HL-60 (cell line): Measurements from ENCODE around the gene LGR6.

Experiments
- DNase-seq, 2 experiments: peaks; one replicate each; pipeline ENCODE4 v3.0.0-alpha.2; 2010 to 2020; ENCODE audit warnings: low read depth in 1 of 2, low spot score in 1 of 2
- H3K27ac ChIP-seq: fragments of 250-450 bp; sonication (Bioruptor Pico); replicated peaks from 2 replicates; pipeline ENCODE4 v1.5.1; 2020; ENCODE audit warnings: mild to moderate bottlenecking, moderate library complexity
- H3K27me3 ChIP-seq: fragments of 250-450 bp; sonication (Bioruptor Pico); 2 replicates; pipeline ENCODE4 v1.5.1; 2021; ENCODE audit warnings: mild to moderate bottlenecking, moderate library complexity; ENCODE audit not compliant: insufficient read depth, poor library complexity, severe bottlenecking
- H3K4me3 ChIP-seq: replicated peaks from 2 replicates; pipeline ENCODE4 v1.5.1; 2011; ENCODE audit warnings: mild to moderate bottlenecking, control low read depth, low read length; ENCODE audit not compliant: insufficient read depth
- CTCF ChIP-seq: IDR thresholded peaks from one replicate; pipeline ENCODE4 v1.5.1; 2011; ENCODE audit warnings: low read length, control low read depth, inconsistent platforms; ENCODE audit not compliant: insufficient read depth
- GABPA ChIP-seq: IDR thresholded peaks from 2 replicates; pipeline ENCODE4 v1.6.1; 2012; ENCODE audit warnings: low read depth
- POLR2AphosphoS5 ChIP-seq: IDR thresholded peaks from 2 replicates; pipeline ENCODE4 v1.6.1; 2012; ENCODE audit warnings: low read depth
- REST ChIP-seq: IDR thresholded peaks from 2 replicates; pipeline ENCODE4 v1.6.1; 2012; ENCODE audit warnings: low read depth; ENCODE audit not compliant: insufficient replicate concordance
- SPI1 ChIP-seq: IDR thresholded peaks from 2 replicates; pipeline ENCODE4 v1.6.1; 2012; ENCODE audit warnings: low read depth, mild to moderate bottlenecking, borderline replicate concordance

LGR6 gene

GRCh38 chr1:202286622-202287097 lies 93.1 kb downstream of the LGR6 start:
- Histone ChIP-seq H3K4me3 (no peak overlapping the region), H3K27ac (no peak overlapping the region), H3K27me3 (peaks cover 14% of the 10 kb centered on the region)
- DNase-seq, result no peak
- TF ChIP-seq POLR2AphosphoS5 (no peak), SPI1 (no peak), CTCF (no peak)

GRCh38 chr1:202287196-202287595 lies 93.6 kb downstream of the LGR6 start:
- peaks cover 17% of the 10 kb centered on the region for H3K27me3 ChIP-seq
- no peak for TF ChIP-seq SPI1
- TF ChIP-seq REST, result no peak
- no peak for TF ChIP-seq CTCF
- TF ChIP-seq POLR2AphosphoS5, result no peak
- TF ChIP-seq GABPA, result no peak
- H3K27ac ChIP-seq, result no peak overlapping the region
- DNase-seq, result no peak
- no peak overlapping the region for H3K4me3 ChIP-seq

GRCh38 chr1:202288177-202288576 lies 94.6 kb downstream of the LGR6 start:
- H3K27me3 ChIP-seq, result peaks cover 16% of the 10 kb centered on the region
- DNase-seq, result no peak
- H3K4me3 ChIP-seq, result no peak overlapping the region
- H3K27ac ChIP-seq, result no peak overlapping the region
- TF ChIP-seq POLR2AphosphoS5, result no peak
- TF ChIP-seq CTCF, result no peak
- no peak for TF ChIP-seq GABPA
- TF ChIP-seq SPI1, result no peak
- TF ChIP-seq REST, result no peak

- H3K4me3 ChIP-seq, result no peak overlapping the region
- H3K27ac ChIP-seq, result no peak overlapping the region
- peaks cover 12% of the 10 kb centered on the region for H3K27me3 ChIP-seq
- DNase-seq, result peak; percentile 4 to 15
- TF ChIP-seq REST, result no peak
- no peak for TF ChIP-seq POLR2AphosphoS5
- no peak for TF ChIP-seq GABPA
- no peak for TF ChIP-seq CTCF
- no peak for TF ChIP-seq SPI1
These were observed 95.4 kb downstream of the LGR6 start for GRCh38 chr1:202289009-202289408.
